GM12892 (cell line): Measurements from ENCODE around the gene CCL4.

Experiments
- DNase-seq: peaks from one replicate; pipeline ENCODE4 v3.0.0; 2011; ENCODE audit not compliant: insufficient read length
- FAIRE-seq: peaks from 2 replicates; lab custom pipeline; 2011; peaks lifted over from hg19 to GRCh38; lab: Jason Lieb, UNC
- POLR2A ChIP-seq: IDR thresholded peaks from 2 replicates; pipeline ENCODE4 v1.6.1; 2011; ENCODE audit warnings: low read depth, low read length, control low read depth
- POLR2AphosphoS5 ChIP-seq: IDR thresholded peaks from 2 replicates; pipeline ENCODE4 v1.6.1; 2011; ENCODE audit warnings: low read depth, low read length, control low read depth
- TAF1 ChIP-seq: IDR thresholded peaks from 2 replicates; pipeline ENCODE4 v1.6.1; 2011; ENCODE audit warnings: low read depth, mild to moderate bottlenecking, control low read depth, low read length, borderline replicate concordance

CCL4 gene

GRCh38 chr17:36127199-36127893, 23.7 kb downstream of the CCL4 start:
- DNase-seq (no peak), FAIRE-seq (no peak)
- TF ChIP-seq TAF1: no peak
- TF ChIP-seq POLR2A: peak; percentile 33; the same call in 1 of the 2 replicates
- TF ChIP-seq POLR2AphosphoS5: 0 out of 2 replicates have a peak, but pooled peaks have one; percentile 26

- DNase-seq (no peak), FAIRE-seq (no peak)
- TF ChIP-seq POLR2AphosphoS5: no peak
- peak; percentile 5; the same call in 1 of the 2 replicates for TF ChIP-seq POLR2A
Measured at GRCh38 chr17:36127911-36128310, 24.3 kb downstream of the CCL4 start.

GRCh38 chr17:36128411-36128978, 24.9 kb downstream of the CCL4 start:
- DNase-seq (no peak), FAIRE-seq (no peak)
- TF ChIP-seq POLR2A (no peak), TAF1 (no peak), POLR2AphosphoS5 (no peak)

GRCh38 chr17:36129616-36130015, 26.0 kb downstream of the CCL4 start:
- DNase-seq: no peak
- FAIRE-seq: no peak
- TF ChIP-seq POLR2A (no peak), TAF1 (no peak), POLR2AphosphoS5 (no peak)

GRCh38 chr17:36130346-36130745, 26.7 kb downstream of the CCL4 start:
- DNase-seq: no peak
- no peak for FAIRE-seq
- TF ChIP-seq POLR2A (no peak), POLR2AphosphoS5 (no peak), TAF1 (no peak)

GRCh38 chr17:36131421-36131820, 27.8 kb downstream of the CCL4 start:
- TF ChIP-seq POLR2A (no peak), POLR2AphosphoS5 (no peak), TAF1 (no peak)
- FAIRE-seq: no peak
- DNase-seq: no peak

- FAIRE-seq: no peak
- TF ChIP-seq TAF1 (no peak), POLR2A (no peak), POLR2AphosphoS5 (no peak)
- no peak for DNase-seq
Measured at GRCh38 chr17:36131931-36132330, 28.3 kb downstream of the CCL4 start.

- DNase-seq: no peak
- no peak for FAIRE-seq
- TF ChIP-seq TAF1: no peak
- TF ChIP-seq POLR2AphosphoS5: no peak
- TF ChIP-seq POLR2A: no peak
Measured at GRCh38 chr17:36132421-36132831, 28.8 kb downstream of the CCL4 start.

- FAIRE-seq (no peak), DNase-seq (no peak)
Measured at GRCh38 chr17:36133602-36134236, 30.1 kb downstream of the CCL4 start.

GRCh38 chr17:36135465-36135864, 31.8 kb downstream of the CCL4 start:
- no peak for DNase-seq
- TF ChIP-seq POLR2A (no peak), TAF1 (no peak), POLR2AphosphoS5 (no peak)
- FAIRE-seq: no peak

More at GRCh38 chr17:36133602-36134236, 30.1 kb downstream of the CCL4 start:
- TF ChIP-seq POLR2AphosphoS5 (no peak), TAF1 (no peak), POLR2A (no peak)

GRCh38 chr17:36136036-36136435, 32.4 kb downstream of the CCL4 start:
- TF ChIP-seq TAF1 (no peak), POLR2A (no peak), POLR2AphosphoS5 (no peak)
- no peak for DNase-seq
- FAIRE-seq: no peak

- no peak for FAIRE-seq
- DNase-seq: no peak
- no peak for TF ChIP-seq POLR2A
Measured at GRCh38 chr17:36136439-36136838, 32.8 kb downstream of the CCL4 start.
